Stimulated activated CD4-positive, alpha-beta T cell treated with anti-CD3 and anti-CD28 coated beads, Interleukin-15, amount 100 ng/mL, for 48 hours (primary cell): ENCODE data around the gene COQ8A.

Experiments used
- DNase-seq, 2 donors: peaks; one replicate each; pipeline ENCODE4 v3.0.0-alpha.2; 2020; ENCODE audit warnings: low read depth in 2 of 2

Gene COQ8A

GRCh38 chr1:227006226-227006796, 66.2 kb downstream of the COQ8A start:
- DNase-seq = no peak

GRCh38 chr1:227009937-227010336, 69.8 kb downstream of the COQ8A start:
- DNase-seq = no peak

- no peak for DNase-seq
These were observed 70.6 kb downstream of the COQ8A start for GRCh38 chr1:227010645-227011044.

- DNase-seq = no peak
These were observed 76.9 kb downstream of the COQ8A start for GRCh38 chr1:227016990-227017389.

GRCh38 chr1:227032396-227032795, 92.3 kb downstream of the COQ8A start:
- no peak for DNase-seq

- DNase-seq = no peak
These were observed 93.8 kb downstream of the COQ8A start for GRCh38 chr1:227033880-227034279.

GRCh38 chr1:227035316-227035715, 95.2 kb downstream of the COQ8A start:
- no peak for DNase-seq

GRCh38 chr1:227037121-227037520, 97.0 kb downstream of the COQ8A start:
- DNase-seq = no peak
